Astrocyte (in vitro differentiated cells and primary cell): ENCODE data around the gene ZNF584.

ENCODE experiments used
- EZH2 ChIP-seq: IDR thresholded peaks from 2 replicates; pipeline ENCODE4 v1.6.1; 2012; ENCODE audit warnings: mild to moderate bottlenecking, low read length, inconsistent platforms; ENCODE audit not compliant: insufficient read depth
- TF ChIP-seq, protein P1 (sequence below): IDR thresholded peaks from 2 replicates; pipeline ENCODE4 v1.5.1; 2011; ENCODE audit warnings: low read depth, mild to moderate bottlenecking, inconsistent platforms, low read length, moderate library complexity; ENCODE audit not compliant: insufficient read depth

DNA sequence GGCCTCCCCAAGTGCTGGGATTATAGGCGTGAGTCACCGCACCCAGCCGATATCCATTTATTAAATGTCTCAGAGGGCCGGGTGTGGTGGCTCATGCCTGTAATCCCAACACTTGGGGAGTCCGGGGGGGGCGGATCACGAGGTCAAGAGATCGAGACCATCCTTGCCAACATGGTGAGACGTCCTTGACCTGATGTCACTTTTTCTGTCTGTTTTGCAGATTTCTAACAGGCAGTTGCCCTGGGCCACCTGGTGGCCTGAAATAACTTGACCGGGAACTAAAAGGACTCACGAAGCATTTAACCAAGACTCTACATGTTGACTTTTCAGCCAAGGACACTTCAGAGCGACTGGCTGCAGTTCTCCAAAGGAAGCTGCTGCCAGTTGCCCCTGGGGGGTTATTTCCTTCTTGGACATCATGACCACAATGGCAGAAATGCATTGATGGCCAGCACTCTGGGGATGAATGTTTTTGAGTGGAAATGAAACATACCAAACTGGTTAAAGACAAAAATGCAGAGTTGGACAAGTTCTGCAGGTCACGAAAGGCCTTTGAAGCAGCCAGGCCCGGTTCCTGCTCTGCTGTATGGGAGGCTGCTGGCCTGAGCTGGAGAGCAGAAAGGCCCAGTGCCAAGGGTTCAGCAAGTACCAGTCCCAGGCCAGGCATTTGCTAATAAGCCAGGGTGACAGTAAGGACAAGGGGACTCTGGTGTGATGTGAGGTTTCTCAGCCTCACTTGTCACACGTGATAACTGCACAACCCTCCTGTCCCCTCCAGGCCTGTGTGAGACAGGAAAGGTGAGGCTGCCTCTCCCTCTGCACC lies 35.9 kb upstream of the ZNF584 start:
- TF ChIP-seq, protein P1, sequence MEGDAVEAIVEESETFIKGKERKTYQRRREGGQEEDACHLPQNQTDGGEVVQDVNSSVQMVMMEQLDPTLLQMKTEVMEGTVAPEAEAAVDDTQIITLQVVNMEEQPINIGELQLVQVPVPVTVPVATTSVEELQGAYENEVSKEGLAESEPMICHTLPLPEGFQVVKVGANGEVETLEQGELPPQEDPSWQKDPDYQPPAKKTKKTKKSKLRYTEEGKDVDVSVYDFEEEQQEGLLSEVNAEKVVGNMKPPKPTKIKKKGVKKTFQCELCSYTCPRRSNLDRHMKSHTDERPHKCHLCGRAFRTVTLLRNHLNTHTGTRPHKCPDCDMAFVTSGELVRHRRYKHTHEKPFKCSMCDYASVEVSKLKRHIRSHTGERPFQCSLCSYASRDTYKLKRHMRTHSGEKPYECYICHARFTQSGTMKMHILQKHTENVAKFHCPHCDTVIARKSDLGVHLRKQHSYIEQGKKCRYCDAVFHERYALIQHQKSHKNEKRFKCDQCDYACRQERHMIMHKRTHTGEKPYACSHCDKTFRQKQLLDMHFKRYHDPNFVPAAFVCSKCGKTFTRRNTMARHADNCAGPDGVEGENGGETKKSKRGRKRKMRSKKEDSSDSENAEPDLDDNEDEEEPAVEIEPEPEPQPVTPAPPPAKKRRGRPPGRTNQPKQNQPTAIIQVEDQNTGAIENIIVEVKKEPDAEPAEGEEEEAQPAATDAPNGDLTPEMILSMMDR, result no peak
- no peak for TF ChIP-seq EZH2
